Neural cell (in vitro differentiated cells): ENCODE measurements around the gene DTHD1. TPM values are rescaled to one million over a fixed set of nuclear protein-coding genes. Genes with fewer than 3 reads are reported as not detected.

Source experiments
- H2AFZ ChIP-seq: fragments of 200-600, 300-800 bp; sonication (generic), shearing (Covaris generic); 2 replicates; pipeline ENCODE4 v1.6.0; 2014; ENCODE audit warnings: low read depth, mild to moderate bottlenecking, antibody characterized with exemption, low read length, moderate library complexity
- H3F3A ChIP-seq: fragments of 200-600 bp; shearing (Covaris generic); 2 replicates; pipeline ENCODE4 v1.6.1; 2016; ENCODE audit warnings: mild to moderate bottlenecking, moderate library complexity, mixed read lengths, antibody characterized with exemption, low read length; ENCODE audit not compliant: insufficient read depth, poor library complexity, severe bottlenecking
- H3K27ac ChIP-seq: fragments of 200-600, 300-800 bp; sonication (generic), shearing (Covaris generic); 2 replicates; pipeline ENCODE4 v1.5.1; 2014; ENCODE audit warnings: mild to moderate bottlenecking, low read length, moderate library complexity
- H3K27me3 ChIP-seq: fragments of 300-800, 200-600 bp; sonication (generic), shearing (Covaris generic); 2 replicates; pipeline ENCODE4 v1.6.0; 2014; ENCODE audit warnings: mild to moderate bottlenecking, low read depth, low read length, moderate library complexity; ENCODE audit not compliant: insufficient read depth
- H3K36me3 ChIP-seq: fragments of 300-800, 200-600 bp; sonication (generic), shearing (Covaris generic); 2 replicates; pipeline ENCODE4 v1.5.1; 2014; ENCODE audit warnings: mild to moderate bottlenecking, antibody characterized with exemption, low read length, moderate library complexity; ENCODE audit not compliant: insufficient read depth
- H3K4me2 ChIP-seq: fragments of 300-800, 200-600 bp; sonication (generic), shearing (Covaris generic); 2 replicates; pipeline ENCODE4 v1.6.0; 2014; ENCODE audit warnings: mild to moderate bottlenecking, low read length
- H3K4me3 ChIP-seq: fragments of 300-800, 200-600 bp; sonication (generic), shearing (Covaris generic); 2 replicates; pipeline ENCODE4 v1.5.1; 2014; ENCODE audit warnings: mild to moderate bottlenecking, low read length, moderate library complexity
- H3K79me2 ChIP-seq: fragments of 200-600 bp; shearing (Covaris generic); replicated peaks from 2 replicates; pipeline ENCODE4 v1.6.0; 2014; ENCODE audit warnings: mild to moderate bottlenecking, low read length, moderate library complexity; ENCODE audit not compliant: insufficient read depth
- H3K9ac ChIP-seq: fragments of 300-800, 200-600 bp; sonication (generic), shearing (Covaris generic); 2 replicates; pipeline ENCODE4 v1.6.1; 2016; ENCODE audit warnings: mild to moderate bottlenecking, low read length, mixed read lengths
- H3K9me2 ChIP-seq: fragments of 200-600 bp; shearing (Covaris generic); 2 replicates; pipeline ENCODE4 v1.6.1; 2016; ENCODE audit warnings: mild to moderate bottlenecking, low read length, mixed read lengths; ENCODE audit not compliant: insufficient read depth
- H3K9me3 ChIP-seq: fragments of 200-600, 300-800 bp; sonication (generic), shearing (Covaris generic); 2 replicates; pipeline ENCODE4 v1.6.1; 2016; ENCODE audit warnings: mild to moderate bottlenecking, mixed run types, low read length, moderate library complexity, mixed read lengths
- H4K20me1 ChIP-seq: fragments of 200-600 bp; shearing (Covaris generic); 2 replicates; pipeline ENCODE4 v1.6.1; 2016; ENCODE audit warnings: mild to moderate bottlenecking, mixed run types; ENCODE audit not compliant: insufficient read depth
- CTCF ChIP-seq: fragments of 450-650 bp; IDR thresholded peaks from 2 replicates; pipeline ENCODE4 v1.5.1; 2014; ENCODE audit warnings: antibody characterized with exemption, mild to moderate bottlenecking, moderate library complexity; ENCODE audit not compliant: poor library complexity, severe bottlenecking
- EP300 ChIP-seq: fragments of 450-650 bp; conservative IDR thresholded peaks from 2 replicates; pipeline ENCODE4 v1.6.1; 2014; ENCODE audit warnings: antibody characterized with exemption, mild to moderate bottlenecking, moderate library complexity; ENCODE audit not compliant: poor library complexity, severe bottlenecking
- EZH2 ChIP-seq: fragments of 200-600, 300-800 bp; shearing (Covaris generic), sonication (generic); IDR thresholded peaks from 2 replicates; pipeline ENCODE4 v1.6.1; 2014; ENCODE audit warnings: antibody characterized with exemption, low read length, borderline replicate concordance, mild to moderate bottlenecking; ENCODE audit not compliant: insufficient read depth, poor library complexity, severe bottlenecking
- MXI1 ChIP-seq: fragments of 450-650 bp; conservative IDR thresholded peaks from 2 replicates; pipeline ENCODE4 v1.6.1; 2014; ENCODE audit warnings: antibody characterized with exemption, mild to moderate bottlenecking; ENCODE audit not compliant: poor library complexity, severe bottlenecking
- POLR2AphosphoS5 ChIP-seq: IDR thresholded peaks from 2 replicates; pipeline ENCODE4 v1.6.1; 2012
- RAD21 ChIP-seq: fragments of 450-650 bp; conservative IDR thresholded peaks from 2 replicates; pipeline ENCODE4 v1.6.1; 2014; ENCODE audit warnings: antibody characterized with exemption, mild to moderate bottlenecking, moderate library complexity
- REST ChIP-seq: IDR thresholded peaks from 2 replicates; pipeline ENCODE4 v1.6.1; 2012; ENCODE audit warnings: borderline replicate concordance
- SMC3 ChIP-seq: fragments of 450-650 bp; conservative IDR thresholded peaks from 2 replicates; pipeline ENCODE4 v1.6.1; 2014; ENCODE audit warnings: antibody characterized with exemption, mild to moderate bottlenecking, moderate library complexity; ENCODE audit not compliant: poor library complexity
- TAF1 ChIP-seq: IDR thresholded peaks from 2 replicates; pipeline ENCODE4 v1.6.1; 2012; ENCODE audit warnings: low read depth
- polyA plus RNA-seq: library from polyadenylated mRNA; depleted of rRNA; stranded (reverse); fragments of >200 nt; gene quantifications from 2 replicates; pipeline ENCODE4 v1.2.3, GENCODE V29; 2014

DTHD1 gene
- polyA plus RNA-seq, 1 donor from 2014 or later = not detected

GRCh38 chr4:36385951-36386571 lies 104.6 kb downstream of the DTHD1 start:
- Histone ChIP-seq H2AFZ (no peak overlapping the region), H3K27ac (no peak overlapping the region), H3K9me2 (no peaks in the 10 kb centered on the region), H3F3A (no peaks in the 10 kb centered on the region), H4K20me1 (no peaks in the 10 kb centered on the region), H3K9me3 (no peaks in the 10 kb centered on the region), H3K9ac (no peak overlapping the region), H3K36me3 (no peaks in the 10 kb centered on the region), H3K4me3 (no peak overlapping the region), H3K4me2 (no peak overlapping the region), H3K79me2 (no peaks in the 10 kb centered on the region), H3K27me3 (no peaks in the 10 kb centered on the region)
- TF ChIP-seq POLR2AphosphoS5 = no peak
- no peak for TF ChIP-seq SMC3
- no peak for TF ChIP-seq REST
- TF ChIP-seq TAF1 = no peak
- no peak for TF ChIP-seq MXI1
- TF ChIP-seq RAD21 = no peak
- TF ChIP-seq EP300 = no peak

GRCh38 chr4:36386691-36387090 lies 105.3 kb downstream of the DTHD1 start:
- no peak overlapping the region for H3K4me3 ChIP-seq
- no peak overlapping the region for H3K27ac ChIP-seq
- H3F3A ChIP-seq = no peaks in the 10 kb centered on the region
- no peaks in the 10 kb centered on the region for H3K36me3 ChIP-seq
- no peaks in the 10 kb centered on the region for H3K79me2 ChIP-seq
- no peaks in the 10 kb centered on the region for H3K9me3 ChIP-seq
- no peak overlapping the region for H3K9ac ChIP-seq
- TF ChIP-seq MXI1 = no peak
- TF ChIP-seq EP300 = no peak
- TF ChIP-seq EZH2 = no peak
- peak; percentile 90 for TF ChIP-seq RAD21
- peak; percentile 87 for TF ChIP-seq SMC3
- TF ChIP-seq CTCF = peak; percentile 83
- TF ChIP-seq TAF1 = no peak
- TF ChIP-seq POLR2AphosphoS5 = no peak
- TF ChIP-seq REST = no peak
- H3K4me2 ChIP-seq = no peak overlapping the region
- no peaks in the 10 kb centered on the region for H4K20me1 ChIP-seq
- H3K9me2 ChIP-seq = no peaks in the 10 kb centered on the region
- H3K27me3 ChIP-seq = no peaks in the 10 kb centered on the region
- H2AFZ ChIP-seq = no peak overlapping the region
